Colonic mucosa (tissue), 4 donors: Measurements from ENCODE around the gene CAMKK2. TPM values are rescaled to one million over a fixed set of nuclear protein-coding genes. Genes with fewer than 3 reads are reported as not detected.
A peak's percentile ranks its signal among the peaks of the same experiment; 100 is the strongest.

ENCODE experiments used
- DNase-seq: peaks from one replicate; pipeline ENCODE4 v3.0.0-alpha.2; 2020
- H3K27ac ChIP-seq: fragments of 200-600 bp; one replicate; pipeline ENCODE4 v1.8.0; 2021
- H3K27me3 ChIP-seq: fragments of 200-600 bp; one replicate; pipeline ENCODE4 v1.8.0; 2021
- H3K36me3 ChIP-seq: fragments of 200-600 bp; one replicate; pipeline ENCODE4 v1.8.0; 2021
- H3K4me1 ChIP-seq: fragments of 200-600 bp; one replicate; pipeline ENCODE4 v1.8.0; 2021; ENCODE audit warnings: mild to moderate bottlenecking
- H3K4me3 ChIP-seq: fragments of 200-600 bp; one replicate; pipeline ENCODE4 v1.8.0; 2021
- H3K9ac ChIP-seq, 2 donors: one replicate each; pipeline ENCODE4 v1.7.0; 2013; ENCODE audit warnings: control low read depth in 2 of 2, low read depth in 2 of 2, low read length in 2 of 2
- H3K9me3 ChIP-seq: fragments of 200-600 bp; one replicate; pipeline ENCODE4 v1.8.0; 2021
- intact Hi-C: fragments of 100-400 bp; cut with DNase I; formaldehyde crosslinking; loops from one replicate; pipeline ENCODE4 v1.14.1; 2022
- total RNA-seq, 2 donors: library from RNA; stranded (reverse); fragmentation: NEBNext Ultra II Directional in 1 of 2; extraction: Animal tissue kit (Norgen Biotek cat#: 25700) in 1 of 2; gene quantifications; one replicate each; pipeline ENCODE4 v1.2.1, GENCODE V29; 2021
- TF ChIP-seq, protein P1 (sequence below): fragments of 200-600 bp; IDR thresholded peaks from one replicate; pipeline ENCODE4 v1.8.0; 2022; ENCODE audit warnings: antibody characterized with exemption, mild to moderate bottlenecking
- donor health status: healthy.
- donor health status: DM: no; HTN: no; CAD: no.
- donor health status: DM: no; HTN: no; CAD: no.

Gene CAMKK2
- total RNA-seq, 2 donors from 2014 or later = 34.3 to 44.0 TPM

DNA sequence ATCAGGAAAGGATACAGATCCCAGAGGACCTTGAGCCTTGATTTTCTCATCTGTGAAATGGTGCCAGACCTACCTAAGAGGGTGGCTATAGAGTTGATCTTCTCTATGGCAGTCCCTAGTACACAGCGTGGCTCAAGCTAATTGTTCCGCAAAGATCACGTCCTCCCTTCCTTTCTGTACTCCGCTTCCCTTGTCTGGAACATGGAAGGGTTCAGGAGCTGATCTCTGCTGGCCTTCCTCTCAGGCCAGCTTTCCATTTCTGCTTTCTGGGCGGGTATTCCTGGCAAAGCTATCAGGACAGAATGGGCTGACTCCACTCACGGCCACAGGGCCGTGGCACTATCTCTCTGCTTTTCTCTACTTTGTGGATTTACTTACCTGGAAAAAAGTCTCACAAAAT, 6.5 kb downstream of the CAMKK2 start:
- Histone ChIP-seq H3K9me3 (no peaks in the 10 kb centered on the region), H3K4me1 (peaks cover 2% of the 10 kb centered on the region), H3K27me3 (no peaks in the 10 kb centered on the region), H3K4me3 (no peak overlapping the region), H3K27ac (no peak overlapping the region), H3K36me3 (no peaks in the 10 kb centered on the region), H3K9ac (no peak overlapping the region)
- intact Hi-C loops = no loop called here
- DNase-seq = no peak
- TF ChIP-seq, protein P1, sequence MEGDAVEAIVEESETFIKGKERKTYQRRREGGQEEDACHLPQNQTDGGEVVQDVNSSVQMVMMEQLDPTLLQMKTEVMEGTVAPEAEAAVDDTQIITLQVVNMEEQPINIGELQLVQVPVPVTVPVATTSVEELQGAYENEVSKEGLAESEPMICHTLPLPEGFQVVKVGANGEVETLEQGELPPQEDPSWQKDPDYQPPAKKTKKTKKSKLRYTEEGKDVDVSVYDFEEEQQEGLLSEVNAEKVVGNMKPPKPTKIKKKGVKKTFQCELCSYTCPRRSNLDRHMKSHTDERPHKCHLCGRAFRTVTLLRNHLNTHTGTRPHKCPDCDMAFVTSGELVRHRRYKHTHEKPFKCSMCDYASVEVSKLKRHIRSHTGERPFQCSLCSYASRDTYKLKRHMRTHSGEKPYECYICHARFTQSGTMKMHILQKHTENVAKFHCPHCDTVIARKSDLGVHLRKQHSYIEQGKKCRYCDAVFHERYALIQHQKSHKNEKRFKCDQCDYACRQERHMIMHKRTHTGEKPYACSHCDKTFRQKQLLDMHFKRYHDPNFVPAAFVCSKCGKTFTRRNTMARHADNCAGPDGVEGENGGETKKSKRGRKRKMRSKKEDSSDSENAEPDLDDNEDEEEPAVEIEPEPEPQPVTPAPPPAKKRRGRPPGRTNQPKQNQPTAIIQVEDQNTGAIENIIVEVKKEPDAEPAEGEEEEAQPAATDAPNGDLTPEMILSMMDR = no peak

DNA sequence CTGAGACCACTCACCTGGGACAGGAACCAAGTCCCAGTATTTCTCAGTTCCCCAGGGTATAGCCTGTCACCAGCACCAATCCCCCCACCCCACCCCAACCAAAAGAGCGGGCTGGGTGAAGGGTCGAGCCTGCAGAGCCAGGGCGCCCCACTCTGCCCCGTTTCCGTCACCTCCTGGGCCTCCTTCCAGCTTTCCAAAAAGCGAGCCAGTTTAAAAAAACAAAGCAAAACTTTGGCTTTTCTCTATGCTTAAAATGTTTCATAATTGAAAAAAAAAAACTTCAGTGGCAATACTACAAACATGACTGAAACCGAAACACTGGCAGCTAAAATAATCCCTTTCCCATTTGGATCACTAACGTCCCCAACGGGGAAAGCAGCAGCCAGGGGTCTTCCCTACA, 7.5 kb downstream of the CAMKK2 start:
- H3K27ac ChIP-seq = no peak overlapping the region
- no peaks in the 10 kb centered on the region for H3K4me1 ChIP-seq
- peak; percentile 33 for DNase-seq
- no peaks in the 10 kb centered on the region for H3K36me3 ChIP-seq
- intact Hi-C loops = no loop called here
- TF ChIP-seq, protein P1 = no peak
- H3K9ac ChIP-seq = no peak overlapping the region
- H3K4me3 ChIP-seq = no peak overlapping the region
- no peaks in the 10 kb centered on the region for H3K9me3 ChIP-seq
- H3K27me3 ChIP-seq = no peaks in the 10 kb centered on the region

DNA sequence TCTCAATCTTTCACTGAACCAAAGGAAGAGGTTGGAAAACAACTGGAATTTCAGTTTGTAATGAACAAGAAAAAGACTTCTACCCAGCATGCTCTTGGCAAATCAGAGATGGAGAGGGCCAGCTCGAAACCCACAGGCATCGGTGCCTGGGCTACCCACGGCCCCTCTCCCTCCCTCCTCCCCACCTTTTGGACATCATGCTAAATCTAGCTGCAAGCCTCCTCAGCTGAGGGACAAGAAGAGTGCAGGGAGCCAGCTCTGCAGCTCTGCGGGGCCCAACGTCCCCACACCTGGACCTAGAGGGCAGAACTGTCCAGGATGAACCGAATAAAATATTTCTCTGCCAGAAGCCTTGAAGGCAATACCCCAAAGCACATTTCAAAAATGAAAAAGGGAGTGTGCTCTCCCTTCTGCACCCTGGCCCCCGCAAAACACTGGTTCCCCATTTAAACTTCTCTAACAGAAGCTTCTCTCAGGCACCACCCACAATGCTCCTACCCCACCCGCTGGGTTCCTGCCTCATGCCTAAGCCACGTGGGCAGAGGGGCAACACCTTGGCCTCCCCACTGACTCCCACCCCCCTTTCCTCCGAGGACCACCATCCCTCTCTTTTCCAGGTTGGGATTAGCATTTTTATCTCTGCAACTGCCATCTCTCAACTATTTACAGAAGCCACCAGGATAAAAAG, 8.2 kb downstream of the CAMKK2 start:
- Histone ChIP-seq H3K4me1 (no peaks in the 10 kb centered on the region), H3K27me3 (no peaks in the 10 kb centered on the region), H3K36me3 (no peaks in the 10 kb centered on the region), H3K9ac (no peak overlapping the region), H3K27ac (no peak overlapping the region), H3K4me3 (no peak overlapping the region), H3K9me3 (no peaks in the 10 kb centered on the region)
- no peak for DNase-seq
- TF ChIP-seq, protein P1 = no peak
- intact Hi-C loops = no loop called here

DNA sequence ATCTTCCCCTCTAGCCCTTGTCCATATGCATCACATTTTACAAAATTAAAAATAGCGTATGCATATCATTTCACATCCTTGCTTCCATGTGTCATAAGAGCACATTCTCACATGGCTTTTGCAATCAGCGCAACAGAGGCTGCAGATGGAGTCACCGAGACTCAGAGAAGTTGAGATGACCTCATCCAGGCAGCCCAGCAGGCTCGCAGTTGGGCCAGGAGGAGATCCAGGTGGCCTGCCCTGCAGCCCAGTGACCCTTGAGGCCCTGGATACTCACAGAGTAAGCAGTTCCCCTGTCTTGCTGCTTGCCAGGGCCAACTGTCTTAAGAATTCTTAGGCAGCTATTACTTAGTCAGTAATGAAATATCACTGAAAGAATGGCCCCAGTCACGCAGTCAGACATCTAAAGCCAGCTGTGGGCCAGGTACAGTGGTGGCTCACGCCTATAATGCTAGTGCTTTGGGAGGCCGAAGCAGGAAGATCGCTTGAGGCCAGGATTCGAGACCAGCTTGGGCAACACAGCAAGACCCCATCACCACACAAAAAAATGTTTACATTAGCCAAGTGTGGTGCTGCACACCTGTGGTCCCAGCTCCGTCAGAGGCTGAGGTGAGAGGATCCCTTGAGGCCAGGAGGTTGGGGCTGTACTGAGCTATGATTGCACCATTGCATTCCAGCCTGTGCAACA, 9.1 kb downstream of the CAMKK2 start:
- Histone ChIP-seq H3K27me3 (no peaks in the 10 kb centered on the region), H3K9me3 (no peaks in the 10 kb centered on the region), H3K36me3 (no peaks in the 10 kb centered on the region), H3K9ac (no peak overlapping the region), H3K4me3 (no peak overlapping the region), H3K27ac (no peak overlapping the region), H3K4me1 (no peaks in the 10 kb centered on the region)
- TF ChIP-seq, protein P1 = no peak
- DNase-seq = no peak
- intact Hi-C loops = no loop called here

DNA sequence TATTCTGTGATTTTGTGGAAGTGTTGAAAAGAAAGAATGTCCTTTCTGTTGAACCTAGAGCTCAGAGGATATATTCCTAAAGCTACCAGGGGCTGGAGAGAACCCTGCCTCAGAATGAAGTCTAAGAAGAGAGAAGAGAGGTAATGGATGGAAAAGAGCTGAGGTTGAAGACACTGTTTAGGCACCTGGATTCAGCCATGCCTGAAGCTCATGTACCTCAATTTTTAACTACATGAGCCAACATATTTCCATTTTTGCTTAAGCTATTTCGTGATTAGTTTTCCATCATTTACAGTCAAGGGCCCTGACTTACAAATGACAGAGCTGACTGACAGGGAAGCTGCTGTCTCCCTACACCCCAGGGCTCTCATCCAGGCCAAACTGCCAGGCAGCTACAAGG, 10.7 kb downstream of the CAMKK2 start:
- H3K9me3 ChIP-seq = no peaks in the 10 kb centered on the region
- no peaks in the 10 kb centered on the region for H3K27me3 ChIP-seq
- no peaks in the 10 kb centered on the region for H3K4me1 ChIP-seq
- intact Hi-C loops = no loop called here
- TF ChIP-seq, protein P1 = no peak
- no peak overlapping the region for H3K4me3 ChIP-seq
- H3K27ac ChIP-seq = no peak overlapping the region
- no peak for DNase-seq
- no peaks in the 10 kb centered on the region for H3K36me3 ChIP-seq
- H3K9ac ChIP-seq = no peak overlapping the region
